MM.1S (cell line): ENCODE results near the gene MACROD1.

Experiments used
- EZH2 ChIP-seq: fragments of 300-600 bp; sonication (generic); optimal IDR thresholded peaks from 2 replicates; pipeline ENCODE3; 2017; ENCODE audit warnings: low read depth, mild to moderate bottlenecking, antibody characterized with exemption, low read length, mixed read lengths
- EZH2phosphoT487 ChIP-seq: fragments of 300-600 bp; sonication (generic); IDR thresholded peaks from 2 replicates; pipeline ENCODE4 v1.6.1; 2018; ENCODE audit warnings: antibody characterized with exemption, low read length
- TF ChIP-seq, protein P1 (sequence below): fragments of 300-600 bp; sonication (generic); IDR thresholded peaks from 2 replicates; pipeline ENCODE4 v1.5.1; 2016; ENCODE audit warnings: antibody characterized with exemption, low read length, mixed read lengths

DNA sequence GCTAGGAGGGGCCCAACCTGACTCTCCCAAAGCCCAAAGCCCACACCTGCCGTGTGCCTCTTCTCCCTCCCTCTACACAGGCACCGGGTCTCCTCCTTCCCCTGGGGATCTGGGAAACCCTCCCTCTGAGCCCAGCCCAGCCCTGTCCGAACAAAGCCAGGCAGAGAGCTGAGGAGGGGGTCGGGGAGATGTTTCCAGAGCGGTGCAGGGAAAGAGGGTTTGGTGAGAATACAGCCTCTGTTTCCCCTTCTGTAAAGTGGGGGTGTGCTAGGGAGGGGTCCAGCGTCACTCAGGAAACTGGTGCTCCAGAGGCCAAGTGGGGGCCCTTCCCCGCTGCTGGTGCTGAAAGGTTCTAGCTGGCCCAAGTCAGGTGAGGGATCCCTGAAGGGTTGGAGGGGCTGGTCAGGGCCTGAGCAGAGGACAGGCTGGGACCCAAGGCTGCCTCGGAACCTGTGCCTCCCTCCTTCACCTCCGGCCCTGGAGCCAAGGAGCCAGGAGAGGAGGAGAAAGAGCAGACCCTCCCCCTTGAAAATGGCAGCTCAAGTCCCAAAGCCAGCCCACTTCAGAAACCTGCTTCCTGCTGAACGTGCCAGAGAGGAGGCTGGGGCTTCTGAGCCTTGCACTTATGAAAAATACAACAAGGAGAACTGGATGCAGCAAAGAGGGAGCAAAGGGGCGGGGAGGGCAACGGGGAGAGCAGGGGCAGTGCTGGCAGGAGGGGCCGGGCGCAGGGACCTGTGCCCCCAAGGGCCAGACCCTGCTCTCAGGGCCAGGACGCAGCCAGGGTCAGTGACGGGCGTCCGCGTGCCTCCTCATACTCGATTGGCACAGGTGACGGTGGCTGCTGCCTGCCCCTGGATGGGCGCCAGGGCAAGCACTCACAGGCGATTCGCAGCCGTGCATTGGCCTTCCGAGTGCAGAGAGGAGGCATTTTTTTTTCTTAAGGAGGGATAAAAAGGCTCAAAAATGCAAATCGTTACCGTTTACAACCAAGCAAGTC, 43.2 kb downstream of the MACROD1 start:
- TF ChIP-seq, protein P1, sequence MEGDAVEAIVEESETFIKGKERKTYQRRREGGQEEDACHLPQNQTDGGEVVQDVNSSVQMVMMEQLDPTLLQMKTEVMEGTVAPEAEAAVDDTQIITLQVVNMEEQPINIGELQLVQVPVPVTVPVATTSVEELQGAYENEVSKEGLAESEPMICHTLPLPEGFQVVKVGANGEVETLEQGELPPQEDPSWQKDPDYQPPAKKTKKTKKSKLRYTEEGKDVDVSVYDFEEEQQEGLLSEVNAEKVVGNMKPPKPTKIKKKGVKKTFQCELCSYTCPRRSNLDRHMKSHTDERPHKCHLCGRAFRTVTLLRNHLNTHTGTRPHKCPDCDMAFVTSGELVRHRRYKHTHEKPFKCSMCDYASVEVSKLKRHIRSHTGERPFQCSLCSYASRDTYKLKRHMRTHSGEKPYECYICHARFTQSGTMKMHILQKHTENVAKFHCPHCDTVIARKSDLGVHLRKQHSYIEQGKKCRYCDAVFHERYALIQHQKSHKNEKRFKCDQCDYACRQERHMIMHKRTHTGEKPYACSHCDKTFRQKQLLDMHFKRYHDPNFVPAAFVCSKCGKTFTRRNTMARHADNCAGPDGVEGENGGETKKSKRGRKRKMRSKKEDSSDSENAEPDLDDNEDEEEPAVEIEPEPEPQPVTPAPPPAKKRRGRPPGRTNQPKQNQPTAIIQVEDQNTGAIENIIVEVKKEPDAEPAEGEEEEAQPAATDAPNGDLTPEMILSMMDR, result no peak
- no peak for TF ChIP-seq EZH2phosphoT487
- TF ChIP-seq EZH2, result no peak
